Fibroblast of villous mesenchyme (primary cell): ENCODE data around the gene RRM1. TPM values are rescaled to one million over a fixed set of nuclear protein-coding genes. Genes with fewer than 3 reads are reported as not detected.
A peak's percentile ranks its signal among the peaks of the same experiment; 100 is the strongest.
"Not testable (repeated sequence)": the region's sequence is repeated elsewhere in the genome, so short reads cannot be mapped to it uniquely, and the experiment has no call there.

Experiments
- DNase-seq: peaks from one replicate; pipeline ENCODE4 v3.0.0-alpha.2; 2010; ENCODE audit warnings: low read depth
- H3K4me3 ChIP-seq: 2 replicates; pipeline ENCODE4 v1.5.1; 2011; ENCODE audit warnings: low read depth, mild to moderate bottlenecking, low read length
- CTCF ChIP-seq: IDR thresholded peaks from 2 replicates; pipeline ENCODE4 v1.5.1; 2012; ENCODE audit warnings: low read depth, mild to moderate bottlenecking, low read length; ENCODE audit not compliant: insufficient read depth
- total RNA-seq: library from RNA; depleted of rRNA; stranded (reverse); fragments of >200 nt; gene quantifications from 2 replicates; pipeline ENCODE4 v1.2.3, GENCODE V29; 2012

Gene RRM1
- total RNA-seq, 1 donor, result 128 TPM

- no peak overlapping the region for H3K4me3 ChIP-seq
- peak; percentile 15 for DNase-seq
- TF ChIP-seq CTCF, result no peak
Observed at GRCh38 chr11:4125141-4125540, 30.5 kb downstream of the RRM1 start.

GRCh38 chr11:4127357-4127756 lies 32.8 kb downstream of the RRM1 start:
- TF ChIP-seq CTCF, result no peak
- no peak for DNase-seq
- no peak overlapping the region for H3K4me3 ChIP-seq

- DNase-seq, H3K4me3 ChIP-seq: not testable (repeated sequence)
Observed at GRCh38 chr11:4130219-4130618, 35.6 kb downstream of the RRM1 start.

GRCh38 chr11:4134806-4135205 lies 40.2 kb downstream of the RRM1 start:
- H3K4me3 ChIP-seq, result no peak overlapping the region
- TF ChIP-seq CTCF, result no peak
- peak; percentile 53 for DNase-seq

- no peak overlapping the region for H3K4me3 ChIP-seq
- no peak for DNase-seq
- no peak for TF ChIP-seq CTCF
Observed at GRCh38 chr11:4138497-4138896, 43.9 kb downstream of the RRM1 start.

- no peak for TF ChIP-seq CTCF
- DNase-seq, result no peak
- H3K4me3 ChIP-seq, result no peak overlapping the region
Observed at GRCh38 chr11:4140067-4140636, 45.6 kb downstream of the RRM1 start.

GRCh38 chr11:4146070-4146771 lies 51.6 kb downstream of the RRM1 start:
- H3K4me3 ChIP-seq, result no peak overlapping the region
- DNase-seq, result no peak
- no peak for TF ChIP-seq CTCF
